ENCODE results near the gene HIVEP3.

GRCh38 chr1:41905093-41905675 is 13.5 kb downstream of the HIVEP3 start:
- TF ChIP-seq CTCF (IDR thresholded peaks at IDR 0.05; ENCODE audit: low read length), result no peak
- no peak for TF ChIP-seq EZH2 (IDR thresholded peaks at IDR 0.05; ENCODE audit: borderline replicate concordance, low read length)

All from OCI-LY1 (cell line).